HG02943 (cell line): ENCODE results near the gene HOXB1.
"Not testable (repeated sequence)": the region's sequence is repeated elsewhere in the genome, so short reads cannot be mapped to it uniquely, and the experiment has no call there.

Source experiments
- ATAC-seq: cut with Tn5 transposase; IDR thresholded peaks from one replicate; pipeline ENCODE4 v1.9.1; 2021; ENCODE audit warnings: mild to moderate bottlenecking, low read depth, moderate library complexity; ENCODE audit not compliant: unreplicated experiment

Gene HOXB1

GRCh38 chr17:48526608-48527546, 3.9 kb downstream of the HOXB1 start:
- no peak for ATAC-seq

- no peak for ATAC-seq
Measured at GRCh38 chr17:48523010-48523409, 7.8 kb downstream of the HOXB1 start.

GRCh38 chr17:48522031-48522653, 8.7 kb downstream of the HOXB1 start:
- ATAC-seq, result no peak

- no peak for ATAC-seq
Measured at GRCh38 chr17:48520631-48521079, 10.2 kb downstream of the HOXB1 start.

- ATAC-seq, result no peak
Measured at GRCh38 chr17:48519427-48519826, 11.4 kb downstream of the HOXB1 start.

GRCh38 chr17:48517478-48517877, 13.3 kb downstream of the HOXB1 start:
- ATAC-seq, result no peak

- no peak for ATAC-seq
Measured at GRCh38 chr17:48515925-48516900, 14.6 kb downstream of the HOXB1 start.

GRCh38 chr17:48514477-48514876, 16.3 kb downstream of the HOXB1 start:
- ATAC-seq, result no peak

GRCh38 chr17:48513666-48514455, 16.9 kb downstream of the HOXB1 start:
- ATAC-seq, result no peak

- no peak for ATAC-seq
Measured at GRCh38 chr17:48513097-48513496, 17.7 kb downstream of the HOXB1 start.

- ATAC-seq, result no peak
Measured at GRCh38 chr17:48510761-48511604, 19.8 kb downstream of the HOXB1 start.

- ATAC-seq, result no peak
Measured at GRCh38 chr17:48510381-48510760, 20.4 kb downstream of the HOXB1 start.

- not testable (repeated sequence) for ATAC-seq
Measured at GRCh38 chr17:48509708-48510107, 21.1 kb downstream of the HOXB1 start.

- no peak for ATAC-seq
Measured at GRCh38 chr17:48506246-48506645, 24.6 kb downstream of the HOXB1 start.

GRCh38 chr17:48505788-48506187, 25.0 kb downstream of the HOXB1 start:
- ATAC-seq, result no peak

GRCh38 chr17:48504953-48505352, 25.9 kb downstream of the HOXB1 start:
- ATAC-seq, result no peak

GRCh38 chr17:48503747-48504146, 27.1 kb downstream of the HOXB1 start:
- no peak for ATAC-seq

- no peak for ATAC-seq
Measured at GRCh38 chr17:48502901-48503300, 27.9 kb downstream of the HOXB1 start.

- ATAC-seq, result no peak
Measured at GRCh38 chr17:48502312-48502711, 28.5 kb downstream of the HOXB1 start.
